ENCODE results near the gene CAMSAP1.

Gene CAMSAP1

GRCh38 chr9:135818718-135819475, 88.4 kb downstream of the CAMSAP1 start:
- TF ChIP-seq CTCF (IDR thresholded peaks at IDR 0.05; ENCODE audit: insufficient read depth, missing control alignments) = no peak
- FAIRE-seq (no peak), DNase-seq (ENCODE audit: insufficient read length, low spot score) (no peak)

GRCh38 chr9:135817951-135818717, 89.2 kb downstream of the CAMSAP1 start:
- FAIRE-seq = no peak
- TF ChIP-seq CTCF (IDR thresholded peaks at IDR 0.05; ENCODE audit: insufficient read depth, missing control alignments) = no peak
- no peak for DNase-seq (ENCODE audit: insufficient read length, low spot score)

GRCh38 chr9:135816651-135816970, 90.7 kb downstream of the CAMSAP1 start:
- FAIRE-seq (no peak), DNase-seq (ENCODE audit: insufficient read length, low spot score) (no peak)
- no peak for TF ChIP-seq CTCF (IDR thresholded peaks at IDR 0.05; ENCODE audit: insufficient read depth, missing control alignments)

GRCh38 chr9:135815830-135816650, 91.3 kb downstream of the CAMSAP1 start:
- DNase-seq (ENCODE audit: insufficient read length, low spot score) (no peak), FAIRE-seq (no peak)
- TF ChIP-seq CTCF (IDR thresholded peaks at IDR 0.05; ENCODE audit: insufficient read depth, missing control alignments) = no peak

- FAIRE-seq (no peak), DNase-seq (ENCODE audit: insufficient read length, low spot score) (no peak)
- no peak for TF ChIP-seq CTCF (IDR thresholded peaks at IDR 0.05; ENCODE audit: insufficient read depth, missing control alignments)
Observed at GRCh38 chr9:135815413-135815812, 91.9 kb downstream of the CAMSAP1 start.

- FAIRE-seq = no peak
- DNase-seq (ENCODE audit: insufficient read length, low spot score) = no peak
- no peak for TF ChIP-seq CTCF (IDR thresholded peaks at IDR 0.05; ENCODE audit: insufficient read depth, missing control alignments)
Observed at GRCh38 chr9:135814421-135815095, 92.8 kb downstream of the CAMSAP1 start.
